Astrocyte (in vitro differentiated cells and primary cell): ENCODE data around the gene RBFOX2. TPM values are rescaled to one million over a fixed set of nuclear protein-coding genes. Genes with fewer than 3 reads are reported as not detected.

Source experiments
- DNase-seq: peaks from one replicate; pipeline ENCODE4 v3.0.0-alpha.2; 2010; ENCODE audit warnings: low read depth
- FAIRE-seq: peaks from 2 replicates; lab custom pipeline; 2011; peaks lifted over from hg19 to GRCh38; lab: Jason Lieb, UNC
- H2AFZ ChIP-seq: 2 replicates; pipeline ENCODE4 v1.6.0; 2012; ENCODE audit warnings: low read depth, low read length, inconsistent platforms
- H3K27ac ChIP-seq: 2 replicates; pipeline ENCODE4 v1.5.1; 2011; ENCODE audit warnings: low read depth, low read length, inconsistent platforms
- H3K27me3 ChIP-seq: 2 replicates; pipeline ENCODE4 v1.6.0; 2011; ENCODE audit warnings: low read length, inconsistent platforms; ENCODE audit not compliant: insufficient read depth
- H3K36me3 ChIP-seq: 2 replicates; pipeline ENCODE4 v1.5.1; 2011; ENCODE audit warnings: low read length, inconsistent platforms; ENCODE audit not compliant: insufficient read depth
- H3K4me1 ChIP-seq: 2 replicates; pipeline ENCODE4 v1.5.1; 2011; ENCODE audit warnings: low read length, inconsistent platforms; ENCODE audit not compliant: insufficient read depth
- H3K4me2 ChIP-seq: 2 replicates; pipeline ENCODE4 v1.6.0; 2012; ENCODE audit warnings: low read length, inconsistent platforms
- H3K4me3 ChIP-seq: 2 replicates; pipeline ENCODE4 v1.5.1; 2011; ENCODE audit warnings: low read depth, mild to moderate bottlenecking, low read length, inconsistent platforms; ENCODE audit not compliant: insufficient read depth
- H3K79me2 ChIP-seq: 2 replicates; pipeline ENCODE4 v1.6.0; 2012; ENCODE audit warnings: mild to moderate bottlenecking, low read length, inconsistent platforms; ENCODE audit not compliant: insufficient read depth
- H3K9ac ChIP-seq: 2 replicates; pipeline ENCODE4 v1.6.0; 2012; ENCODE audit warnings: mild to moderate bottlenecking, low read length, inconsistent platforms
- H3K9me3 ChIP-seq: 2 replicates; pipeline ENCODE4 v1.5.1; 2012; ENCODE audit warnings: low read depth, mild to moderate bottlenecking, low read length, inconsistent platforms; ENCODE audit not compliant: insufficient read depth
- H4K20me1 ChIP-seq: 2 replicates; pipeline ENCODE4 v1.6.0; 2012; ENCODE audit warnings: low read length, inconsistent platforms; ENCODE audit not compliant: insufficient read depth
- H3K27ac Mint-ChIP-seq: one replicate; pipeline ENCODE4 v1.8.0; 2021; ENCODE audit warnings: mild to moderate bottlenecking, mixed read lengths; ENCODE audit not compliant: unreplicated experiment
- H3K27me3 Mint-ChIP-seq: one replicate; pipeline ENCODE4 v1.8.0; 2021; ENCODE audit warnings: low read depth, mixed read lengths; ENCODE audit not compliant: unreplicated experiment
- H3K36me3 Mint-ChIP-seq: one replicate; pipeline ENCODE4 v1.8.0; 2021; ENCODE audit warnings: low read depth, mixed read lengths; ENCODE audit not compliant: unreplicated experiment
- H3K4me1 Mint-ChIP-seq: one replicate; pipeline ENCODE4 v1.8.0; 2021; ENCODE audit warnings: low read depth, mixed read lengths; ENCODE audit not compliant: unreplicated experiment
- H3K4me3 Mint-ChIP-seq: one replicate; pipeline ENCODE4 v1.8.0; 2021; ENCODE audit warnings: mild to moderate bottlenecking, moderate library complexity, mixed read lengths; ENCODE audit not compliant: unreplicated experiment
- H3K9me3 Mint-ChIP-seq: one replicate; pipeline ENCODE4 v1.8.0; 2021; ENCODE audit warnings: mild to moderate bottlenecking, mixed read lengths; ENCODE audit not compliant: unreplicated experiment
- CTCF ChIP-seq: IDR thresholded peaks from 2 replicates; pipeline ENCODE4 v1.5.1; 2011; ENCODE audit warnings: low read depth, mild to moderate bottlenecking, inconsistent platforms, low read length, moderate library complexity; ENCODE audit not compliant: insufficient read depth
- EZH2 ChIP-seq: IDR thresholded peaks from 2 replicates; pipeline ENCODE4 v1.6.1; 2012; ENCODE audit warnings: mild to moderate bottlenecking, low read length, inconsistent platforms; ENCODE audit not compliant: insufficient read depth
- total RNA-seq: library from RNA; stranded (reverse); gene quantifications from 2 replicates; pipeline ENCODE4 v1.2.1, GENCODE V29; 2021

Gene RBFOX2
- total RNA-seq, 1 donor from 2014 or later = 169 TPM

GRCh38 chr22:35728639-35729308 lies 299.9 kb downstream of the RBFOX2 start:
- TF ChIP-seq EZH2 = no peak
- TF ChIP-seq CTCF = no peak
- Histone ChIP-seq H3K27me3 (no peaks in the 10 kb centered on the region), H3K79me2 (no peaks in the 10 kb centered on the region), H4K20me1 (no peaks in the 10 kb centered on the region), H3K4me3 (no peak overlapping the region), H3K4me1 (no peaks in the 10 kb centered on the region), H3K36me3 (no peaks in the 10 kb centered on the region), H2AFZ (no peak overlapping the region), H3K27ac (no peak overlapping the region), H3K4me2 (no peak overlapping the region), H3K9me3 (no peaks in the 10 kb centered on the region), H3K9ac (no peak overlapping the region)
- peaks cover 3% of the 10 kb centered on the region for H3K9me3 Mint-ChIP-seq
- FAIRE-seq = no peak
- H3K27ac Mint-ChIP-seq = no peak overlapping the region
- DNase-seq = no peak
- peaks cover 19% of the 10 kb centered on the region for H3K27me3 Mint-ChIP-seq
- H3K36me3 Mint-ChIP-seq = peaks cover 12% of the 10 kb centered on the region
- no peak overlapping the region for H3K4me3 Mint-ChIP-seq
- H3K4me1 Mint-ChIP-seq = no peaks in the 10 kb centered on the region

GRCh38 chr22:35727436-35727835 lies 301.2 kb downstream of the RBFOX2 start:
- DNase-seq = no peak
- no peak overlapping the region for H2AFZ ChIP-seq

More at GRCh38 chr22:35727436-35727835, 301.2 kb downstream of the RBFOX2 start:
- peaks cover 3% of the 10 kb centered on the region for H3K9me3 Mint-ChIP-seq
- H3K4me1 ChIP-seq = no peaks in the 10 kb centered on the region
- no peak overlapping the region for H3K4me3 Mint-ChIP-seq
- H3K9ac ChIP-seq = no peak overlapping the region
- H3K36me3 Mint-ChIP-seq = peaks cover 10% of the 10 kb centered on the region
- no peak overlapping the region for H3K4me3 ChIP-seq
- no peaks in the 10 kb centered on the region for H3K4me1 Mint-ChIP-seq
- no peaks in the 10 kb centered on the region for H3K79me2 ChIP-seq
- H3K27me3 ChIP-seq = no peaks in the 10 kb centered on the region
- H3K4me2 ChIP-seq = no peak overlapping the region
- no peaks in the 10 kb centered on the region for H3K36me3 ChIP-seq
- no peaks in the 10 kb centered on the region for H4K20me1 ChIP-seq
- TF ChIP-seq CTCF (no peak), EZH2 (no peak)
- no peak for FAIRE-seq
- H3K27ac ChIP-seq = no peak overlapping the region
- peak overlapping the region; percentile 53 for H3K27ac Mint-ChIP-seq
- peaks cover 19% of the 10 kb centered on the region for H3K27me3 Mint-ChIP-seq
- no peaks in the 10 kb centered on the region for H3K9me3 ChIP-seq
